ENCODE data around the gene STPG3. TPM values are rescaled to one million over a fixed set of nuclear protein-coding genes. Genes with fewer than 3 reads are reported as not detected.
"Not testable (repeated sequence)": the region's sequence is repeated elsewhere in the genome, so short reads cannot be mapped to it uniquely, and the experiment has no call there.

STPG3 gene
- polyA plus RNA-seq, 1 donor = 0.18 TPM

- DNase-seq (ENCODE audit: low read depth) = no peak
Observed at GRCh38 chr9:137233143-137233980, 17.7 kb upstream of the STPG3 start.

- DNase-seq (ENCODE audit: low read depth) = no peak
Observed at GRCh38 chr9:137234055-137234697, 16.9 kb upstream of the STPG3 start.

DNA sequence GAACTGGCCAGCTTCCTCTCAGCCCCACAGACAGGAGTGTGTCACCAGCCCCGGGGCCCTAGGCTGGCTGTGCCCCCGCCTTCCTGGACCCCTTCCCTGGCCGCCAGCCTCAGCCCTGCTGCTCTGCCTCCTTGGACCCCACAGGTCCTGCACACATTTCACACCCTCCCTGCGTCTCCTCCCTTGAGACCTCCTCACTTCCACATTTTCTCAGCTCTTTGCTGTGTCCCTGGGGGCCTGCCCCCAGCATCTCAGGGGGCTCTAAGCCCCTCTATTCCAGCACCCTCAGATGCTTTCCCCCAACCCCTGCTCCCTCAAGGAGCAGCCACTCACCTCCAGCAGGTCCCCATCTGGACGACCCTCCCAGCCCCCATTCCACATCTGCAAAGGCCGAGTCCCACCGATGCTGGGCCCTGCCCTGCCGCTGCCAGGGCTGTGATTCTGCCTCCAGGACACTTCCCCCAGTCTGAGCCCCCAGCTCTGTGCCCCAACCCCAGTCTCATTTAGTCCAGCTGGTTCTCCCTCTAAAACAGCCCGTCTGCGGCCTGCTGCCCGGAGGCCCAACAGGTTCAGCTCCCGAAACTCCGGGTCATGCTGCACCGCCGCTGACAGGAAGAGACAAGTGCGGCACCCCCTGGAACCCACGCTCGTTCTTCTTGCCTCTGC lies 16.2 kb upstream of the STPG3 start:
- DNase-seq (ENCODE audit: low read depth) = no peak

DNA sequence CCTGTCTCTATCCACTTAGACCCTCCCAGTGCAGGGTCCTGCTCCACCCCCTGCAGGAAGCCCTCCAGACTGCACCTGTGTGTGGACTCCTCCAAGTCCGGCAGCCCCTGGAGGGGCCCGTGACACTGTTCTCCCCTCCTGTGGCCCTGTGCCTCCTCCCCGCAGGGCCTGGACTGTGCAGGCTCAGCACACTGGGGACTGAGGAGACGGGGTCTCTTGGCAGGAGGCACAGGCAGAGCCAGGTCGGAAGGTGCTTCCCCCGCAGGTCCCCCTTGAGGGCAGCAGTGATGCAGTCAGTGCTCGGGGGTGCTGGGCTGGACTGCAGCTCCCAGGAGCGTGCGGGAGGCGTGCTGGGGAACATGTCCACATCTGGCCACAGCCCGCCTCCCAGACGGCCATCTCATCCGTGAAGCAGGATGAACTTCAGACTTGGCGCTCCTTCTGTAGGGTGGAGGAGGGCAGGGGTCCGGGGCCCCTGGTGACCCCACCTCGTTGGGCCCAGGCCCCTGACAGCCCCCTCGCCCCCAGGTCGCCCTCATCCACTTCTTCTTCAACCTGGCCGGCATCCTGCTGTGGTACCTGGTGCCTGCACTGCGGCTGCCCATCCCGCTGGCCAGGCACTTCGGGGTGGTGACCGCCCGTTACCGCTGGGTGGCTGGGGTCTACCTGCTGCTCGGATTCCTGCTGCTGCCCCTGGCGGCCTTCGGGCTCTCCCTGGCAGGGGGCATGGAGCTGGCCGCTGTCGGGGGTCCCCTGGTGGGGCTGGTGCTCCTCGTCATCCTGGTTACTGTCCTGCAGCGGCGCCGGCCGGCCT lies 15.5 kb upstream of the STPG3 start:
- DNase-seq (ENCODE audit: low read depth) = no peak

DNA sequence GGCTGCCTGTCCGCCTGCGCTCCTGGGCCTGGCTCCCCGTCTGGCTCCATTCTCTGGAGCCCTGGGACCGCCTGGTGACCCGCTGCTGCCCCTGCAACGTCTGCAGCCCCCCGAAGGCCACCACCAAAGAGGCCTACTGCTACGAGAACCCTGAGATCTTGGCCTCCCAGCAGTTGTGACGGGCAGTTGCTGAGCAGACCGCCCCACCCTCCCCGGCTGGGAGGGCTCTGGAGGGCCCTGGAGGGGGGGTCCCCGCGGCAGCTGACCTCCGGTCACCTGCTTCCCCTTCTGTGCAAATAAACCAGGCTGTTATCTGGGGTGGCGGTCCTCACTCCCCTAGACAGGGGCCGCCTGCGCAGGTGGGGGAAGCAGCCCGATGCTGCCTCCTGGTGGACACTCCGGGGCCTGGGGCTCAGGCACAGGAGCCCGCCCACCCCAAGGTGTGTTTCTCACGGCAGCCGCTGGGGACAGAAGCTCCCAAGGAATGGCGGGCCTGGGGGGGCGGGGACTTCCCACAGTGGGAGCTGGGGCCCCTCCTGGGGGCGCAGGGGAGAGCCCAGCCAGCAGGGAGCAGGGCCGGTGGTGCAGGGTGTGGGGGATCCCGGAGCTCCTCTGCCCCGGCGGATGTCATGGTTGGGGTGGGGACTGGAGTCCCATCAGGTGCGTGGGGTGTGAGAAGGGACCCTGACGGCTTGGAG lies 14.7 kb upstream of the STPG3 start:
- no peak for DNase-seq (ENCODE audit: low read depth)

GRCh38 chr9:137236936-137237421 lies 14.1 kb upstream of the STPG3 start:
- no peak for DNase-seq (ENCODE audit: low read depth)

DNA sequence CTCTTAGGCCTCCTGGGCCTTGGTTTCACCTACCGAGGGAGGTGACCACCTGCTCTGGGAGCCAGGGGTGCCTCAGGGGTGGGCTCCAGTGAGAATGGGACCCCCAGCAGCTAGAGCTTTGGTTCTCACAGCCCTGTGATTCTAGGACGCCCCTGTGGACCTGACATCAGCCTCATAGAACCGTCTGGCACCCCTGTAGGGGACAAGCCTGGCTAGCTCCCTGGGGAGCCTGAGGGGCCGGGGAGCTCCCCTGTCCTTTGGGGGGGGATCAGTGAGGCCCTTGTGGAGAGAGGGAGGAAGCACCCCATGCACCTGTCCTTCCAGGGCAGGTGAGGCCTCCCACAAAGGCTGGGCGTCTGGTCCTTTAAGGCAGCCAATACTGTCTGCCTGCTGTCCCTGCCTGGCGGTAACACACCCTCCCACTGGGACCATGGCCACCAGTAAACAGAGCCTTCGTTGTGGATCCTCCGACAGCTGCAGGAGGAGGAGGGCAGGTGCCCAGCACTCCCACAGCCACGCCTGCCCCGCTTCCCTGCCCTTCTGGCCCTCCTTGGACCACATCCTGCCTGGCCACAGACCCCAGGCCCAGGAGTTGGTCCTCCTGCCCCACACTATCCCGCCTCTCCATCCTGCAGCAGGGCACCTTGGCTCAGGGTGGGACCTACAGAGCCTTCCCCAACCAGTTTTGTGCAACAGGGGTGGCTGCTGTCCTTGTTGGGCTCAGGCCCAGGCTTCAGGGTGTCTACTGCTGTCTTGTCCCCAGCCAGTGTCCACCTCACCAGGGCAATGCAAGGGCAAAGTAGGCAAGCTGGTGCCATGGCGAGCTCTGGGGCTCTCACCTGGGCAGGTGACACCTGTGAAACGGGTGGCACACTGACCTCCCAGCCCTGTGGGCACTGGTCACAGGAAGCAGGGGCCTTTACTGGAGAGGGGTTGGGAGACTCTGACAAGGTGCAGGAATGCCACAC lies 13.0 kb upstream of the STPG3 start:
- no peak for DNase-seq (ENCODE audit: low read depth)

GRCh38 chr9:137239541-137240200 lies 11.4 kb upstream of the STPG3 start:
- not testable (repeated sequence) for DNase-seq (ENCODE audit: low read depth)

DNA sequence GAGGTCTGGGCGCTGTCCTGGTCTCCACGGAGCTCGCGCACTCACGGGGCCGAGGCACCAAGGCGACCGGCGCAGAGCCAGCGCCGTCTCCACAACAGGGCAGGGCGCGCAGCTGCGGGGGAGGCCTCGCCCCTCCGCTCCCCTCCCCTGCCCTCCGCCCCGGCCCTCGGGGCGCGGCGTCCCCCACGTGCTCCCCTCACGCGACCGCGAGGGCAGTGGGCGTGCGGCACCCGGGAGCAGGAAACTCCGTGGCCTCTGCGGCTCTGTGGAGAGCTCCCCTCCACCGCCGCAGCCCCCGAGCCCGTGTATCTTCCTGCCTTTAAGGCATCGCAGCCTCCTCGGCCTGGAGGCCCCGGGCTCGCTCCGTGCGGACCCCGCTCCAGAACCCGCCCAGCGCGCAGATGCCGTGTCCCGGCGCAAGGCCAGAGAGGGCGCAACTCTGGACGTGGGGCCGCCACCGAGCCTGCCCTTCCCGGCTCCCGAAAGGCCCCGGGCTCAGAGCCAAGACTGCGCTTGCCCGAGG lies 10.7 kb upstream of the STPG3 start:
- no peak for DNase-seq (ENCODE audit: low read depth)

DNA sequence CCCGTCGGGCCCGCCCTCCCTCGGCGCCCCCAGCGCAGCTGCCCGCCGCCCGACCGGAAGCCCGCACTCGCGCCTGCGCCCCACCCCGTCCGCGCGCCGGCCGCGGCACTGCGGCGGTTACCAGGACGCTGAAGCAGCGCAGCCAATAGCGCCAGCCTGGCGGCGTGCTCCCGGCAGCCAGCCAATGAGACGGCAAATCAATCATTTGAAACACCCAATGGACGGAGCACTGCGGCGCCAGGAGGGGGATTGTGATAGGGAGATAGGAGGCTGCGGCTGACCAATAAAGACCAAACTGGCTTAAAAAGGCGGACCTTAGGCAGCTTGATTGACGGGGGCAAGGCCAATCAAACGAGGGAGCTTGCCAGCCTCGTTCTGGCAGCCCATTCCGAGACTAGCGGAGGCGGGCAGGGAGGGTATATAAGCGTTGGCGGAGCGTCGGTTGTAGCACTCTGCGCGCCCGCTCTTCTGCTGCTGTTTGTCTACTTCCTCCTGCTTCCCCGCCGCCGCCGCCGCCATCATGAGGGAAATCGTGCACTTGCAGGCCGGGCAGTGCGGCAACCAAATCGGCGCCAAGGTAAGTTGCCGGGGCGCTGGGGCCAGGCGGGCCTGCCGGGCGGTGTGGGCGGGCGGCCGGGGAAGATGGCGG lies 10.1 kb upstream of the STPG3 start, which contains the start of gene TUBB4B:
TUBB4B (plus strand) TSS at position 447 of the 649 bp plus-strand sequence; CDS start at position 521, 74 bp downstream.
- peak; percentile 99 for DNase-seq (ENCODE audit: low read depth)

DNA sequence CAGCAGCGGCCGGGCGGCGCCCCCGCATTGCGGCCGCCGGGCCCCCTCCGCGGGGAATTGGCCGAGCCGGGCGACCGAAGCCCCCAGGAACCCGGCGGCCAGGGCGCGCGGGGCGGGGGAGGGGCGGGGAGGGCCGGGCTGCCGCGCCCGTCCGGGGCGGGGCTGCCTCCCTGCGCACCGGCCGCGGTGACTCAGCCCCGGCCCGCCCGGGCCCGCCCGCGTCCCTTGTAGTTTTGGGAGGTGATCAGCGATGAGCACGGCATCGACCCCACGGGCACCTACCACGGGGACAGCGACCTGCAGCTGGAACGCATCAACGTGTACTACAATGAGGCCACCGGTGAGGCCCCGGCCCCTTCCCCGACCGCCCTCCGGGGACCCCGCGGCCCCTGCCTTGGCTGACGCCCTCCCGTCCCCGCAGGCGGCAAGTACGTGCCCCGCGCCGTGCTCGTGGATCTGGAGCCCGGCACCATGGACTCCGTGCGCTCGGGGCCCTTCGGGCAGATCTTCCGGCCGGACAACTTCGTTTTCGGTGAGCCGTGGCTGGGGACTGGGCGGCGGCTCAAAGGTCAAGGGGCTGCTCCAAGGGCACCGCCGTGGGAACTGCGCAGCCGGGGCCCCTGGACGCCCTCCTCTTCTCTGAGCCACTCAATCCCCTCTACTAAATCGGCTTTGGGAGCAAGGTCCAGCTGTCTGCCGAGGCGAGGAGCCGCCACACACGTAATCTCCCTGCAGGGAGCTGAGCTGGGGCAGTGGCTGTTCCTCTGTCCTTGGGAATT lies 9.4 kb upstream of the STPG3 start:
- no peak for DNase-seq (ENCODE audit: low read depth)

- no peak for DNase-seq (ENCODE audit: low read depth)
Observed at GRCh38 chr9:137242269-137243203, 8.6 kb upstream of the STPG3 start.

DNA sequence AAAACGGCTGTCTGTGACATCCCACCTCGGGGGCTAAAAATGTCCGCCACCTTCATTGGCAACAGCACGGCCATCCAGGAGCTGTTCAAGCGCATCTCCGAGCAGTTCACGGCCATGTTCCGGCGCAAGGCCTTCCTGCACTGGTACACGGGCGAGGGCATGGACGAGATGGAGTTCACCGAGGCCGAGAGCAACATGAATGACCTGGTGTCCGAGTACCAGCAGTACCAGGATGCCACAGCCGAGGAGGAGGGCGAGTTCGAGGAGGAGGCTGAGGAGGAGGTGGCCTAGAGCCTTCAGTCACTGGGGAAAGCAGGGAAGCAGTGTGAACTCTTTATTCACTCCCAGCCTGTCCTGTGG lies 7.8 kb upstream of the STPG3 start:
- not testable (repeated sequence) for DNase-seq (ENCODE audit: low read depth)

DNA sequence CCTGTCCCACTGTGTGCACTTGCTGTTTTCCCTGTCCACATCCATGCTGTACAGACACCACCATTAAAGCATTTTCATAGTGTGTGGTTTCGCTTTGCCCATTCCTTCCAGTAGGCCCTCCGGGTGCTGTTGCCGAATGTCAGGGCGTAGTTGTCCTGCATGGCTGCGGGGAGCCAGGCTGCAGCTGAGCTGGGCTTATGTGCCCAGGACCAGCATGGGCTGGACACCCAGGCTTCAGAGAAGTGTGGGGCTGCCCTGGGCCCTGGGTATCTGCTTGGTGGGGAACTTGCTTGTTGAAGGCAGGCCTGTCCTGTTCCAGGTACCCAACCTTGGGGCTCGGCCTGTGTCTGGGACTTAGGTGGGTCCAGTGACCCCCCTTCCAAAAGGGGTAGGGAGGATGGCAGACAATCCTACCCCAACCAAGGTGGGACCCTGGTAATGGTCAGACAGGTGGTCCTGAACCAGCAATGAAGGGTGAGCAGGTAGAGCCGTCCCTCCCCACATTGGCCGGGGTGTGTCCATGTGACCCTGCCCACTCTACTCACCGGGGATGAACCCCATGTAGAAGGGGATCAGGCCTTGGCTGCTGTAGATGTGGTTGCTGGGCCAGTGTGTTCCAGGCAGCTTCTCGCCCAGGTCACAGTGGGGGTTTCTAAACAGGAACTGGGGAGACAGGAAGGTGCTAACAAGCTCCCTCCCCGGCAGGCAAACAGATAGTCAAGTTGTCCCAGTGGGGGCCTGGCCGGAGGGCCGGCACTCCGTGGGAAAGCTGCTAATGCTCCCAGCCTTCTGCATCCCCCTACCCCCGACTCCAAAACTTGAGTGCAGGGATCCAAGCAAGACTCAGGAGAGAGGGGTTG lies 7.2 kb upstream of the STPG3 start:
- no peak for DNase-seq (ENCODE audit: low read depth)

Measured in forelimb muscle (tissue), 1 donor.